BJ (cell line): Measurements from ENCODE around the gene LCN1. TPM values are rescaled to one million over a fixed set of nuclear protein-coding genes. Genes with fewer than 3 reads are reported as not detected.

ENCODE experiments used
- CTCF ChIA-PET: fragments of 350-600 bp; formaldehyde crosslinking; extraction: SDS; loops from one replicate; lab custom pipeline; 2021; ENCODE audit warnings: antibody characterized with exemption, inconsistent platforms; lab: Yijun Ruan, JAX
- POLR2A ChIA-PET: fragments of 300-600 bp; sonication (Branson Sonifier 250); formaldehyde crosslinking; extraction: SDS; loops from one replicate; lab custom pipeline; 2021; ENCODE audit warnings: antibody characterized with exemption; lab: Charles Lee
- DNase-seq: peaks from one replicate; pipeline ENCODE4 v3.0.0-alpha.2; 2011; ENCODE audit warnings: low read depth
- H3K27me3 ChIP-seq: 2 replicates; pipeline ENCODE4 v1.6.0; 2011; ENCODE audit warnings: low read length; ENCODE audit not compliant: control insufficient read depth, insufficient read depth
- H3K36me3 ChIP-seq: 2 replicates; pipeline ENCODE4 v1.5.1; 2011; ENCODE audit warnings: low read length; ENCODE audit not compliant: control insufficient read depth, insufficient read depth
- H3K4me3 ChIP-seq: 2 replicates; pipeline ENCODE4 v1.5.1; 2011; ENCODE audit warnings: low read depth, mild to moderate bottlenecking, control low read depth, low read length
- polyA minus RNA-seq: library from RNA; depleted of rRNA, polyadenylated mRNA; stranded (reverse); fragments of >200 nt; gene quantifications from 2 replicates; pipeline ENCODE4 v1.2.3, GENCODE V29; 2011; rRNA and poly(A)+ RNA removed
- polyA plus RNA-seq: library from polyadenylated mRNA; depleted of rRNA; stranded (reverse); fragments of >200 nt; gene quantifications from 2 replicates; pipeline ENCODE4 v1.2.3, GENCODE V29; 2011; rRNA removed
- TF ChIP-seq, protein P1 (sequence below): IDR thresholded peaks from 2 replicates; pipeline ENCODE4 v1.5.1; 2011; ENCODE audit warnings: low read depth, mild to moderate bottlenecking, control low read depth, inconsistent platforms, low read length, moderate library complexity; ENCODE audit not compliant: insufficient read depth

The LCN1 gene
- polyA plus RNA-seq, result not detected in 2 replicates
- not detected in 2 replicates for polyA minus RNA-seq

DNA sequence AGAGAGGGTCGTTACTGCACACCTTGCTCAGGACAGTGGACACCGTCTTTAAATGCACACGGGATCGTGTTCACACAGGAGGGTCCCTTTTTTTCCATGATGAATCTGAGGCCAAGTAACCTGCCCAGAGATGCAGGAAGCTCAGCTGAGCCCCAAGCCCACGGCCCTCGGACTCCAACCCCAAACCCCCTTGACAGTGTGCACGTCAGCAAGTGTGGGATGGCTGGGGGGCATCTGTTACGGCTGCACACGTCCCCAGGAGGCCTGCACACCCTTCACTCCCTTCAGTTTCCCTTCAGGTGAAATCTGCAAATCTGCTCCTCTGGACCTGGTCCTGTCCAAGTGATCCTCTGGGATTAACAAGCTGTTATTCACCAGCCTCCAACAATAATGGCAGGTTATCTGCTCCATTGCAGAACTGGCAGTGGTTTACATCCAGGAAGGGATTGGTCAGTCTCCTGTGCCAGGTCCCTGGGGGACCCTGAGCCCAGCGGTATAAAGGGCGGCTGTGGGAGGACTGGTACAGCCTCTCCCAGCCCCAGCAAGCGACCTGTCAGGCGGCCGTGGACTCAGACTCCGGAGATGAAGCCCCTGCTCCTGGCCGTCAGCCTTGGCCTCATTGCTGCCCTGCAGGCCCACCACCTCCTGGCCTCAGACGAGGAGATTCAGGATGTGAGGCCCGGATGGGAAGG is at the start of gene LCN1:
Gene LCN1, plus strand, starts transcription at position 525 of the 692 bp plus-strand sequence. Its CDS starts 58 bp downstream, at position 583.
- POLR2A ChIA-PET, result no interaction called here
- H3K27me3 ChIP-seq, result no peaks in the 10 kb centered on the region; the same call in 1 of the 2 replicates
- no peak within 1 kb of the TSS for H3K4me3 ChIP-seq
- TF ChIP-seq, protein P1, sequence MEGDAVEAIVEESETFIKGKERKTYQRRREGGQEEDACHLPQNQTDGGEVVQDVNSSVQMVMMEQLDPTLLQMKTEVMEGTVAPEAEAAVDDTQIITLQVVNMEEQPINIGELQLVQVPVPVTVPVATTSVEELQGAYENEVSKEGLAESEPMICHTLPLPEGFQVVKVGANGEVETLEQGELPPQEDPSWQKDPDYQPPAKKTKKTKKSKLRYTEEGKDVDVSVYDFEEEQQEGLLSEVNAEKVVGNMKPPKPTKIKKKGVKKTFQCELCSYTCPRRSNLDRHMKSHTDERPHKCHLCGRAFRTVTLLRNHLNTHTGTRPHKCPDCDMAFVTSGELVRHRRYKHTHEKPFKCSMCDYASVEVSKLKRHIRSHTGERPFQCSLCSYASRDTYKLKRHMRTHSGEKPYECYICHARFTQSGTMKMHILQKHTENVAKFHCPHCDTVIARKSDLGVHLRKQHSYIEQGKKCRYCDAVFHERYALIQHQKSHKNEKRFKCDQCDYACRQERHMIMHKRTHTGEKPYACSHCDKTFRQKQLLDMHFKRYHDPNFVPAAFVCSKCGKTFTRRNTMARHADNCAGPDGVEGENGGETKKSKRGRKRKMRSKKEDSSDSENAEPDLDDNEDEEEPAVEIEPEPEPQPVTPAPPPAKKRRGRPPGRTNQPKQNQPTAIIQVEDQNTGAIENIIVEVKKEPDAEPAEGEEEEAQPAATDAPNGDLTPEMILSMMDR, result no peak
- no peak for DNase-seq
- no peaks in the 10 kb centered on the region for H3K36me3 ChIP-seq
- CTCF ChIA-PET, result interaction anchor here (0.6 kb wide), 1 partner anchor 615 kb away, joined by 3 read pairs; no protein-coding TSS in a partner anchor

DNA sequence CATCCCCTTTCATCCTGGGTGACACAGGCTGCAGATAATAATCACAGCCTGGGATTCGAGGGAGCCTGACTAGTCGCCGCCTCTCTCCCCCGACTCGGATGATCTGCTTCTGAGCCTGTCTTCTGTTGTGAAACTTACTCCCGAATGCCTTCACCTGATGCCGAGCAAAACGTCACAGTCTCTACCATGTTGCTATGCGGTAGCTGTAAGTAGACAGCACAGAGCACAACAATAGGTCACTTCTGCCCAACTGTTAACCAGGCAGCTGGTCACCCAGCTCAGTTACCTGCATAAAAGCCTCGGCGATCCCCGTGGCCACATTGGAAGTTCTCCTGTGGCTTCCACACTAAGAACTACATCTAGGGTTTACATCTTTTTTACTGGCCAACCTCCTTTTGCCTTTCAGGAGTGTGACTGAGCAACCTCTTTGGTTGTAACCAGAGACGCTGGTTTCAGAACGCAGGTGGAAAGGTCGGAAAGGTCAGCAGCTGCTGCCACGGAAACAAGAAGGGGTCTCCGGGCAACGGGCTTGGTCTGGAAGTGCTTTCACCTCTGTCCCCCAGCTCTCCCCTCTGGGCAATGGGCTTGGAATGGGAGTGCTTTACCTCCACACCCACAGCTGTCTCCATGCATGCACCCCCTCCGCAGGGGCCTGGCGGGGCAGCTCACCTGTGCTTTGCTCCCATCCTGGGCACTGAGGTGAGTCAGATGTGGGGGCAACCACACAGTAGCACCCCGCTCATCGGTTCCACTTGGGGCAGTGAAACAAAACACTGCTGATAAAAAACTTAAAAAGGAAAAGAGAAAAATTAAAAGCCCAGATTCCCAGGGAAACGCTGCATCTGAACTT is 49.2 kb upstream of the LCN1 start:
- ChIA-PET POLR2A (no interaction called here), CTCF (interaction anchor here (0.7 to 1.6 kb wide), 2 partner anchors 14 to 59 kb away, joined by 3 read pairs; no protein-coding TSS in a partner anchor)
- Histone ChIP-seq H3K27me3 (no peaks in the 10 kb centered on the region), H3K36me3 (no peaks in the 10 kb centered on the region), H3K4me3 (no peak overlapping the region)
- TF ChIP-seq, protein P1, result no peak
- no peak for DNase-seq

DNA sequence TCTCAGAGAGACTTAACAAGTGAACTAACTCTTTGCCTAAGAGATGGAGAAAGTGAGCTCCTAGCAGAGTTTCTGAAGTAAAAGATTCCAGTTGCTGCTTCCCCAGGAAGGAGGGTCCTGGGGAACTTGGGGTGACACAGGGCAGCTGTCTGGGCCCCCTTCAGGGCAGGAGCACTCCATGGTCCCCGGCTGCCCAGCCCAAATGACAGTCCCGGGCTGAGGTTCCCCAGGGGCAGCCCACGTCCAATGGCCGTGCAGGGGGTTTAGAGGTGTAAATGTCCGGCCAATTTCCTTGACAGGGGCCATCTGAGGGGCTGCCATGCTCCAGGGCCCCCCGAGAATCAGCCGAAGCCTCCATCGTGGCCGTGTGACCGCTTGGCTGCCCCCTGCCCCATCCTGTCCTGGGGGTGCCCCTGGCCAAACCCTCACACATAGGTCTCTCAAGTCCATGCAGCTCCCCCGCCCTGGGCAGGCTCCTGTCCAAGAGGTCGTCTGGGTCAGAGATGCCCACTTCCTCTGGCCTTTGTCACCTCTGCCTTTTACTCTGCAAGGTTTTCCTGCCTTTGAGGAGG is 47.2 kb upstream of the LCN1 start:
- CTCF ChIA-PET, result interaction anchor here (0.8 kb wide), 1 partner anchor 1319 kb away, joined by 3 read pairs; no protein-coding TSS in a partner anchor
- H3K4me3 ChIP-seq, result no peak overlapping the region
- no peak for DNase-seq
- TF ChIP-seq, protein P1, result no peak
- H3K36me3 ChIP-seq, result no peaks in the 10 kb centered on the region
- H3K27me3 ChIP-seq, result no peaks in the 10 kb centered on the region
- POLR2A ChIA-PET, result no interaction called here

DNA sequence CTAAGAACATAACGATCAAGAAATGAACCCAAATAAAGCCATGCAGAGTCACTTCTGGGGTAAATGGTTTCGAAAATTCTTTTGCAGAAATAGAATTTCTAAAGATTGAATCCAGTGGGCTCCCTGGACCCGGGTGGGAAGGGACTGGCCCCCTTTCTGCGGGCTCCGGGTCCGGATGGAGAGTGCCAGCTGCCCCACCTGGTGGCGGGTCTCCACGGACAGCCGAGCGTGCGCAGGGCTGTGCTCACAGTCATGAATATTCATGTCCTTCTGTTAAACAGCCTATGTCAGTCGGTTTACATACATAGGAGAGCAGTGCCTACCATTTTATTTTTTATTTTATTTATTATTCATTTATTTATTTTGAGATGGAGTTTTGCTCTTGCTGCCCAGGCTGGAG is 46.3 kb upstream of the LCN1 start:
- no peaks in the 10 kb centered on the region for H3K36me3 ChIP-seq
- CTCF ChIA-PET, result interaction anchor here (0.8 to 1.0 kb wide), 2 partner anchors 32 to 1320 kb away, joined by 3 read pairs; no protein-coding TSS in a partner anchor
- no peaks in the 10 kb centered on the region for H3K27me3 ChIP-seq
- TF ChIP-seq, protein P1, result peak; percentile 53
- POLR2A ChIA-PET, result no interaction called here
- DNase-seq, result no peak
- no peak overlapping the region for H3K4me3 ChIP-seq
